ENCODE measurements around the gene CHN1. TPM values are rescaled to one million over a fixed set of nuclear protein-coding genes. Genes with fewer than 3 reads are reported as not detected.
A peak's percentile ranks its signal among the peaks of the same experiment; 100 is the strongest.

Gene CHN1
- total RNA-seq, 1 donor from 2014 or later, result 16.8 TPM

DNA sequence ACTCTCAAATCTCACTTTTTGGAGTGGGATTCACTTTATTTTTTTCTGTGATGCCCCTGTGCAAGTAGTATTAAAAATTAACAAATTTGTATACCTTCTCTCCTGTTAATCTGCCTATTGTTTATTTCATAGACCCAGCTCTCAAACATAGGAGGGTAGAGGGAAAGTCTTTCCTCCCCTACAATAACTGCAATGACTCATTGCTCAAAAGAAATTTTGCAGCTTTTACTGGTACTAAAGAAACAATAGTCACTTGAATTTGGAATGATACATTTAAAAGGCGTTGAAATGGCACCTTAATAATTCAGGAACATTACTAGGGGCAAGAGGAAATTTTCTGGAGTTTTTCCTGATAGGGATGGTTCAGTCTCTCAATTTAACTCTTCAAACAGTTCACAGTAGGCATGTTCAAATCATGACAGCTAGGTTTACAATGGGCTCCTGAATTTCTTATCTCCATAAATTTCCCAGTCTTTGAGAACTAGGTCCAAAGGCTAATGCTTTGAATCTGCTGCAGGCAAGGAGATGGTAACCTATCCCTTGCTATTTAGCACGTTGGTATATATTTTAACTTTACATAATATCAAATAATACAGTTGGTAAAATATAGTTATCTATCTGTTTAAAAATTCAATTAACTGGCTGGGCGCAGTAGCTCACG is 88.8 kb downstream of the CHN1 start:
- no peak overlapping the region for H3K27ac ChIP-seq
- no peaks in the 10 kb centered on the region for H3K9me3 ChIP-seq
- no peaks in the 10 kb centered on the region for H3K27me3 ChIP-seq (ENCODE audit: low read depth)
- TF ChIP-seq, protein P1, sequence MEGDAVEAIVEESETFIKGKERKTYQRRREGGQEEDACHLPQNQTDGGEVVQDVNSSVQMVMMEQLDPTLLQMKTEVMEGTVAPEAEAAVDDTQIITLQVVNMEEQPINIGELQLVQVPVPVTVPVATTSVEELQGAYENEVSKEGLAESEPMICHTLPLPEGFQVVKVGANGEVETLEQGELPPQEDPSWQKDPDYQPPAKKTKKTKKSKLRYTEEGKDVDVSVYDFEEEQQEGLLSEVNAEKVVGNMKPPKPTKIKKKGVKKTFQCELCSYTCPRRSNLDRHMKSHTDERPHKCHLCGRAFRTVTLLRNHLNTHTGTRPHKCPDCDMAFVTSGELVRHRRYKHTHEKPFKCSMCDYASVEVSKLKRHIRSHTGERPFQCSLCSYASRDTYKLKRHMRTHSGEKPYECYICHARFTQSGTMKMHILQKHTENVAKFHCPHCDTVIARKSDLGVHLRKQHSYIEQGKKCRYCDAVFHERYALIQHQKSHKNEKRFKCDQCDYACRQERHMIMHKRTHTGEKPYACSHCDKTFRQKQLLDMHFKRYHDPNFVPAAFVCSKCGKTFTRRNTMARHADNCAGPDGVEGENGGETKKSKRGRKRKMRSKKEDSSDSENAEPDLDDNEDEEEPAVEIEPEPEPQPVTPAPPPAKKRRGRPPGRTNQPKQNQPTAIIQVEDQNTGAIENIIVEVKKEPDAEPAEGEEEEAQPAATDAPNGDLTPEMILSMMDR (IDR thresholded peaks at IDR 0.05), result no peak
- no peaks in the 10 kb centered on the region for H3K36me3 ChIP-seq
- no peak overlapping the region for H3K4me3 ChIP-seq
- ATAC-seq (no peak), DNase-seq (no peak)
- intact Hi-C loops (cut with DNase I), result no loop called here
- peaks cover 7% of the 10 kb centered on the region for H3K4me1 ChIP-seq

DNA sequence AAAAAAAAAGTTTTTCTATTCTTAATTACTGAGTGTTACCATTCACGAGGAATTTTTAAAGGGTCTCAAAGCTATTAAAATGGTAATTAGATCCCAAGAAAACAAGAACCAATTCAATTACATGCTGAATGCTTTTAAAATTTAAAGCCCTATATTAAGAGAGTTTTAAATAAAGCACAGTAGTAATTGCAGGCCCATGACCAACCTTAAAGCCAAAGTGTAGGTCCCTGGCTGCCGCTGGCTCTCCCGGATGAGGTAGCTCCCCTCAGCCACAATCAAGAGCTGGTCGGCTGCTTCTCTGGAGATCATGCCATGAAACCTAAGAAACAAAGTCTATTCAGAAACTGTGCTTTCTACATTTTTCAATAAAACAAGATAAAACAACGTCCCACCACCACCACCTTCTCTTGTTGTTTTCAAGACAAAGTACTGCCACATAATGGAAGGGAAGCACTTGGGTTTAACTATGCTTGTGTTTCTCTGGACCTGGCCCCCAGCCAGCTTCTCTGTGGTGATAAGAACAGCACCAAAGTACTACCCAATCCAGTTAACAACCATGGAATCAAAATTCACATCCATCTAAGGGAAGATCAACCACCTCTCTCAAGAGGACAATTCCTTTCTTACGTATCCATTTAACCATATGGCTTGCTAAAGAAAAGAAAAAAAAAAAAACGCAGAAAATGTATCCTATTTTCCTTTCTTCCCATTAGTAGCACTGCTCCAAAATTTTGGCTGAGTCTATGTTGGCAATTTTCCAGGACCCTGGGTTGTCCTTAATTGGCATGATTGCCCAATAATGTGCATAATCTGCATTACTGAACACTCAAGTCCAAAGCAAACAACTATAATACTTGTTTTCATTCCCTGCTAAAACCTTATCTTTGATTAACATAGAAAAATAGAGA is 90.1 kb downstream of the CHN1 start:
- Histone ChIP-seq H3K4me3 (no peak overlapping the region), H3K4me1 (peaks cover 7% of the 10 kb centered on the region), H3K36me3 (no peaks in the 10 kb centered on the region), H3K27me3 (ENCODE audit: low read depth) (no peaks in the 10 kb centered on the region), H3K9me3 (no peaks in the 10 kb centered on the region), H3K27ac (no peak overlapping the region)
- TF ChIP-seq, protein P1 (IDR thresholded peaks at IDR 0.05), result no peak
- ATAC-seq, result no peak
- DNase-seq, result no peak
- intact Hi-C loops (cut with DNase I), result no loop called here

DNA sequence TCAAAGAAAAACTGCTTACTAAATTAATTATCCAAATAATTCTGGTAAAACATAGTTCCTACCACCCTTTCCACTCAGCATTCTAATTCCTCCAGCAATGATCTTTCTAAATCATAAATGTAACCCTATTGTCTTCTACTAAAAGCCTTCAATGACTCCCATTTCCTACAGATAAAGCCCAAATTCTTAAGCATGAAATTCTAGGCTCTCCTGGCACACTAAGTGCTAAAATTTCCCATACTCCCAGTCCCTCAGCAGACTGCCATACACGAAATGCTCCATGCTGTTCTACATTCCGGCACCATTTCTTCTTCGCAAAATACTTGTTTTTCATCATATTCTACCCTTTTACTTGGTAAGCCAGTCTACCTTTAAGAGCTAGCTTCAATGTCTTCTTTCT is 96.9 kb downstream of the CHN1 start:
- Histone ChIP-seq H3K27me3 (ENCODE audit: low read depth) (no peaks in the 10 kb centered on the region), H3K9me3 (no peaks in the 10 kb centered on the region), H3K4me3 (no peak overlapping the region), H3K27ac (no peak overlapping the region), H3K4me1 (no peaks in the 10 kb centered on the region), H3K36me3 (no peaks in the 10 kb centered on the region)
- TF ChIP-seq, protein P1 (IDR thresholded peaks at IDR 0.05), result no peak
- ATAC-seq (no peak), DNase-seq (no peak)
- intact Hi-C loops (cut with DNase I), result no loop called here

DNA sequence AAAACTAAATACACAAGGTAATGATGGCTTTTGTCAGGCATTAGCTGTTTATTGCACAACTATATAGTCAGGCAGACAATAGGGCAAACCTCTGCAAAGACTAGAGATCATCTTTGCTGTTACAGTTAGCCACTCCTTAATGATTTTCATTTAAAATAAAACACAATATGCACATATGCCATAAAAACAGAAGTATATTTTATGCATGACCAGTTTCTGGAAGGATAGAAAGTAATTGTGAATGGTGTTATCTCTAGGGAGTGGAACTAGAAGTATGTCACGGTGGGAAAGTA is 102.0 kb downstream of the CHN1 start:
- Histone ChIP-seq H3K4me1 (no peaks in the 10 kb centered on the region), H3K27me3 (ENCODE audit: low read depth) (no peaks in the 10 kb centered on the region), H3K4me3 (no peak overlapping the region), H3K27ac (no peak overlapping the region), H3K36me3 (no peaks in the 10 kb centered on the region), H3K9me3 (no peaks in the 10 kb centered on the region)
- ATAC-seq (no peak), DNase-seq (no peak)
- intact Hi-C loops (cut with DNase I), result no loop called here
- TF ChIP-seq, protein P1 (IDR thresholded peaks at IDR 0.05), result no peak

DNA sequence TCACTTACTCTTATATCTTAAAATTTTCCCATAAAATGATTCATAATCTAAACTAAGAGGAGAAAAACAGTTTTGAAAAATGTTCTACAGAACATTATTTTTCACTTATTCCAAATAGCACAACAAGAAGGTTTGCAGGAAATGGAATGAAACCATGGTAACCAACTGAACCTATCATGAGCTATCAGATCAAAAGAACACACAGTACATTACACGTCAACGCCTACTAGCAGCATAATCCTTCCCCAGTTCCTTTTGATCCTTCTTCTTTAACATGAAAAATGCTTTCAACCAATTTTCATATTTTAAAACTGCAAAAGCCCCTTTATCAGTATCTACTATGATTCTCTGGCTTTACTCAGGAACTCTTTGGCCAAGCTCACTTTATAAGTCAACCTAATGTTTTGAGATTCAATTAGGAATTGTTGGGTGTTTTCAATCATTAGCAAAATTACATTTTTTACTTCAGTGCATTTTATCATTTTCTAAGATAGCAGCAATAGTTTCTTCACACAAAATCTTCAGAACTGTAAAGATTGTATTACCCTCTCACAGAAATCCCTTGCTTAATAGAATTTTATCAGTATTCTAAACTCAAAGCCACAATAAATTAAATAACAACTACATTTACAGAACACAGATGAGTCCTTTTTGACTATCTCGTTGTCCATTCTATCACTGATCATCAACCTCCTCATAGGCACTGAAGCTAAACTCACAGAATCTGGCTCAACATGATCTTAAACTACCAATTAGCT is 102.5 kb downstream of the CHN1 start:
- H3K9me3 ChIP-seq, result no peaks in the 10 kb centered on the region
- no peaks in the 10 kb centered on the region for H3K36me3 ChIP-seq
- no peaks in the 10 kb centered on the region for H3K27me3 ChIP-seq (ENCODE audit: low read depth)
- ATAC-seq (no peak), DNase-seq (no peak)
- H3K4me1 ChIP-seq, result no peaks in the 10 kb centered on the region
- TF ChIP-seq, protein P1 (IDR thresholded peaks at IDR 0.05), result no peak
- intact Hi-C loops (cut with DNase I), result no loop called here
- peak overlapping the region; percentile 6 for H3K27ac ChIP-seq
- no peak overlapping the region for H3K4me3 ChIP-seq
